HepG2 (cell line): ENCODE results near the gene DRC3. TPM values are rescaled to one million over a fixed set of nuclear protein-coding genes. Genes with fewer than 3 reads are reported as not detected.

Source experiments
- ATAC-seq: fragments of 200-7000 bp; cut with Tn5 transposase; 3 replicates; pipeline ENCODE4 v1.9.1; 2020; ENCODE audit warnings: mild to moderate bottlenecking, moderate library complexity
- BruUV-seq: library from RNA; stranded (reverse); fragments of 400-500 nt; replicated peaks from 2 replicates; lab custom pipeline; 2021; lab: Mats Ljungman, UMichigan
- CTCF ChIA-PET: fragments of 300-600 bp; formaldehyde crosslinking; extraction: SDS; loops from one replicate; lab custom pipeline; 2021; ENCODE audit warnings: low total read pairs, inconsistent platforms, low intra/inter-chr PET ratio; lab: Yijun Ruan, JAX
- POLR2A ChIA-PET: fragments of 350-600 bp; sonication (Branson Sonifier 250); formaldehyde crosslinking; loops from one replicate; lab custom pipeline; 2020; ENCODE audit warnings: antibody characterized with exemption, inconsistent platforms; lab: Yijun Ruan, JAX
- DNase-seq: peaks from one replicate; pipeline ENCODE4 v3.0.0-alpha.2; 2015; ENCODE audit warnings: low spot score
- FAIRE-seq: peaks from 3 replicates; lab custom pipeline; 2011; peaks lifted over from hg19 to GRCh38; lab: Jason Lieb, UNC
- H2AFZ ChIP-seq: one replicate; pipeline ENCODE4 v1.6.1; 2011; ENCODE audit warnings: low read length, inconsistent platforms
- H3K27ac ChIP-seq: fragments of 300-600 bp; 3 replicates; pipeline ENCODE4 v1.8.0; 2011; ENCODE audit warnings: mixed run types, mild to moderate bottlenecking, mixed read lengths, low read length, inconsistent platforms; ENCODE audit not compliant: insufficient read depth; ENCODE audit errors: extremely low read length
- H3K27me3 ChIP-seq, 2 experiments: fragments of 200-600 bp in 1 of 2; 2 replicates in 1 of 2; 3 replicates in 1 of 2; pipeline versions ENCODE4 v1.6.0 to v1.8.0; 2011; ENCODE audit warnings: low read length in 2 of 2, mild to moderate bottlenecking in 2 of 2, moderate library complexity in 2 of 2, inconsistent platforms in 1 of 2; ENCODE audit not compliant: insufficient read depth in 2 of 2, control insufficient read depth in 1 of 2
- H3K36me3 ChIP-seq, 2 experiments: fragments of 200-600 bp in 1 of 2; replicated peaks in 1 of 2; 2 replicates in 1 of 2; 3 replicates in 1 of 2; pipeline versions ENCODE4 v1.5.1 to v1.8.0; 2011; ENCODE audit warnings: low read length in 2 of 2, inconsistent platforms in 1 of 2; ENCODE audit not compliant: insufficient read depth in 2 of 2, control insufficient read depth in 1 of 2
- H3K4me1 ChIP-seq: 2 replicates; pipeline ENCODE4 v1.5.1; 2012; ENCODE audit warnings: low read length, inconsistent platforms; ENCODE audit not compliant: insufficient read depth
- H3K4me2 ChIP-seq: 2 replicates; pipeline ENCODE4 v1.6.0; 2011; ENCODE audit warnings: low read depth, low read length, inconsistent platforms
- H3K4me3 ChIP-seq, 3 experiments: fragments of 200-600 bp in 1 of 3; sonication (generic), shearing (Covaris generic) in 1 of 3; replicated peaks in 1 of 3; 2 replicates each; pipeline ENCODE4 v1.5.1; 2011 to 2016; ENCODE audit warnings: low read length in 3 of 3, inconsistent platforms in 2 of 3, low read depth in 2 of 3, mild to moderate bottlenecking in 2 of 3, control low read depth in 1 of 3, mixed read lengths in 1 of 3; ENCODE audit not compliant: insufficient read depth in 1 of 3
- H3K79me2 ChIP-seq: one replicate; pipeline ENCODE4 v1.6.1; 2011; ENCODE audit warnings: low read length, inconsistent platforms; ENCODE audit not compliant: insufficient read depth
- H3K9ac ChIP-seq: 2 replicates; pipeline ENCODE4 v1.6.0; 2011; ENCODE audit warnings: mild to moderate bottlenecking, low read depth, low read length, inconsistent platforms; ENCODE audit not compliant: insufficient read depth
- H3K9me3 ChIP-seq: 2 replicates; pipeline ENCODE4 v1.5.1; 2012; ENCODE audit warnings: mild to moderate bottlenecking, low read length
- H4K20me1 ChIP-seq: 2 replicates; pipeline ENCODE4 v1.6.0; 2011; ENCODE audit warnings: inconsistent platforms, mild to moderate bottlenecking, low read length, moderate library complexity; ENCODE audit not compliant: insufficient read depth
- HHEX ChIP-seq: IDR thresholded peaks from 2 replicates; pipeline ENCODE4 v1.6.1; 2016; ENCODE audit warnings: control low read depth
- NR2F6 ChIP-seq, 2 experiments: IDR thresholded peaks; 2 replicates each; pipeline ENCODE4 v1.6.1; 2016; ENCODE audit warnings: antibody characterized with exemption in 1 of 2, mild to moderate bottlenecking in 1 of 2
- ZNF776 ChIP-seq: sonication (generic); formaldehyde crosslinking; IDR thresholded peaks from 2 replicates; pipeline ENCODE4 v1.4.0; 2020; ENCODE audit warnings: mild to moderate bottlenecking, missing genetic modification reagents
- WGBS: methylation state at CpG from one replicate; pipeline ENCODE4 v1.1.6; 2017; ENCODE audit warnings: low lambda C conversion rate; 5-methylcytosine and 5-hydroxymethylcytosine counted together
- in situ Hi-C: cut with HindIII; loops from 2 replicates; pipeline ENCODE4 v1.10.0; 2017; ENCODE audit warnings: low pct_unique_long_range_greater_than_20kb; ENCODE audit not compliant: extremely low pct_ligation_motif_present
- intact Hi-C: fragments of 100-400 bp; cut with micrococcal nuclease; formaldehyde crosslinking; loops from one replicate; pipeline ENCODE4 v1.10.0; 2022; ENCODE audit not compliant: unreplicated experiment
- polyA plus RNA-seq, 8 experiments: library from polyadenylated mRNA; depleted of rRNA in 3 of 8; stranded (reverse) in 7 of 8; unstranded in 1 of 8; fragments of >200 nt; fragmentation: Illumina TruSeq in 4 of 8; extraction: Trizol in 4 of 8; gene quantifications; 2 replicates each; pipeline versions ENCODE4 v1.2.1 to v1.2.3, GENCODE V29; 2011 to 2016; ENCODE audit warnings: low read depth in 4 of 8, missing spikeins in 1 of 8, mixed read lengths in 1 of 8; ENCODE audit not compliant: insufficient read depth in 1 of 8
- total RNA-seq, 5 experiments: library from RNA; depleted of rRNA; stranded (reverse); fragments of >200 nt; fragmentation: Illumina TruSeq; extraction: Trizol; gene quantifications; 2 replicates each; pipeline ENCODE4 v1.2.3, GENCODE V29; 2016; ENCODE audit warnings: low read depth in 1 of 5
- TF ChIP-seq, protein P1 (sequence below): sonication (generic); formaldehyde crosslinking; IDR thresholded peaks from 2 replicates; pipeline ENCODE4 v1.4.0; 2020; ENCODE audit warnings: missing genetic modification reagents
- TF ChIP-seq, protein P2 (sequence below): sonication (generic); formaldehyde crosslinking; IDR thresholded peaks from 2 replicates; pipeline ENCODE4 v1.9.0; 2021; ENCODE audit warnings: missing genetic modification reagents, borderline replicate concordance
- TF ChIP-seq, protein P3 (sequence below): sonication (generic); formaldehyde crosslinking; IDR thresholded peaks from 2 replicates; pipeline ENCODE4 v1.4.0; 2020; ENCODE audit warnings: missing genetic modification reagents
- TF ChIP-seq, protein P4 (sequence below): sonication (generic); formaldehyde crosslinking; IDR thresholded peaks from 2 replicates; pipeline ENCODE4 v1.8.0; 2022; ENCODE audit warnings: mild to moderate bottlenecking, missing genetic modification reagents; ENCODE audit not compliant: insufficient replicate concordance

Gene DRC3
- total and polyA plus RNA-seq, 2 of the 13 experiments (the other 11 are each of a cell fraction or from before 2014, with no cell fraction given): 0.53 to 0.87 TPM

DNA sequence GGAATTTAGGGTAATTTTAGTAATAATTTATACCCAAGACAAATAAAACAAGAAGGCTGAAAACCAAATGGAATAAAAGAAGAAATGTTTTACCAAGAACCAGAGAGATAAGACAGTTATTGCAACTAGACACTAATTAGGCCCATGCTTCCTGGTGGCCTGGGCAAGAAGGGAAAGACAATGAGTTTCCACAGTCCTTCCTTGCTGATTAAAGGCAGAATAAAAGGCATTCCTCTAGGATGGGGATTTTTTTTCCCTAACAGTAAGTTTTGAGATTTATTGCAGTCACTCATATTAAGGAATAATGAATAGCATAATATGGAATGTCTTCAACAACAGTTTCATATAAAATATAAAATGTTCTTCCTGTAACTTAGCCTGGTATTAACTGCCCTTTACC is 42.0 kb upstream of the DRC3 start:
- intact Hi-C loops (no loop called here), in situ Hi-C loops (no loop called here)
- peaks cover 21% of the 10 kb centered on the region for H3K4me1 ChIP-seq
- H2AFZ ChIP-seq: no peak overlapping the region
- BruUV-seq: no TSS peak
- ATAC-seq: no peak
- no peak overlapping the region for H3K27ac ChIP-seq
- H3K36me3 ChIP-seq: no peaks in the 10 kb centered on the region
- no peaks in the 10 kb centered on the region for H3K9me3 ChIP-seq
- no peak for DNase-seq
- ChIA-PET POLR2A (interaction anchor here (1.6 kb wide), 1 partner anchor 13 kb away, joined by 3 read pairs; no protein-coding TSS in a partner anchor), CTCF (no interaction called here)
- H3K9ac ChIP-seq: no peak overlapping the region
- no peaks in the 10 kb centered on the region for H3K79me2 ChIP-seq
- H3K4me2 ChIP-seq: no peak overlapping the region
- no peaks in the 10 kb centered on the region for H4K20me1 ChIP-seq
- no peak for FAIRE-seq
- no peaks in the 10 kb centered on the region for H3K27me3 ChIP-seq
- TF ChIP-seq ZNF776 (CRISPR knock-in tag): no peak
- TF ChIP-seq, protein P1, sequence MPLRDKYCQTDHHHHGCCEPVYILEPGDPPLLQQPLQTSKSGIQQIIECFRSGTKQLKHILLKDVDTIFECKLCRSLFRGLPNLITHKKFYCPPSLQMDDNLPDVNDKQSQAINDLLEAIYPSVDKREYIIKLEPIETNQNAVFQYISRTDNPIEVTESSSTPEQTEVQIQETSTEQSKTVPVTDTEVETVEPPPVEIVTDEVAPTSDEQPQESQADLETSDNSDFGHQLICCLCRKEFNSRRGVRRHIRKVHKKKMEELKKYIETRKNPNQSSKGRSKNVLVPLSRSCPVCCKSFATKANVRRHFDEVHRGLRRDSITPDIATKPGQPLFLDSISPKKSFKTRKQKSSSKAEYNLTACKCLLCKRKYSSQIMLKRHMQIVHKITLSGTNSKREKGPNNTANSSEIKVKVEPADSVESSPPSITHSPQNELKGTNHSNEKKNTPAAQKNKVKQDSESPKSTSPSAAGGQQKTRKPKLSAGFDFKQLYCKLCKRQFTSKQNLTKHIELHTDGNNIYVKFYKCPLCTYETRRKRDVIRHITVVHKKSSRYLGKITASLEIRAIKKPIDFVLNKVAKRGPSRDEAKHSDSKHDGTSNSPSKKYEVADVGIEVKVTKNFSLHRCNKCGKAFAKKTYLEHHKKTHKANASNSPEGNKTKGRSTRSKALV (CRISPR knock-in tag): no peak
- H3K4me3 ChIP-seq: no peak overlapping the region

DNA sequence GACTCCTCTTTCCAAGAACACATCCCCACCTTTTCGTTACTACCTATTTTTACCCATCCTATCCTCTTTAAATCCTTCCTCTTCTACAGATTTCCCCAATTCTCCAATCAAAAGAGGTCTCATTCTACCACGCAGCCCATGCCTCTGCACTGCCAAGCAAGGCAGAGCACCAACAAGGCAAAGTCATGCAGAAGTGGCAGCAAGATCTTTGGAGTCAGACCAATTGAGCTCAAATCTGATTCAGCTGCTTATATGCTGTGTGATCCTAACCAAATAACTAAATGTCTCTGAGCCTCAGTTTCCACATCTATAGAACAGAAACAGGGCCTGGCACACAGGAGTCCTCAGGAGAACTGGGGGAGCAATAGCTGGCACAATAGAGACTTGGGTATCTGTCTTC is 41.5 kb upstream of the DRC3 start:
- ChIA-PET CTCF (no interaction called here), POLR2A (interaction anchor here (1.6 kb wide), 1 partner anchor 13 kb away, joined by 3 read pairs; no protein-coding TSS in a partner anchor)
- Histone ChIP-seq H3K27me3 (no peaks in the 10 kb centered on the region), H3K27ac (no peak overlapping the region), H3K9ac (no peak overlapping the region), H2AFZ (no peak overlapping the region), H3K9me3 (no peaks in the 10 kb centered on the region), H3K79me2 (no peaks in the 10 kb centered on the region), H3K4me1 (peaks cover 26% of the 10 kb centered on the region), H3K4me2 (no peak overlapping the region), H4K20me1 (no peaks in the 10 kb centered on the region), H3K4me3 (no peak overlapping the region), H3K36me3 (no peaks in the 10 kb centered on the region)
- no TSS peak for BruUV-seq
- in situ Hi-C loops: no loop called here
- ATAC-seq (no peak), DNase-seq (no peak), FAIRE-seq (no peak)
- 85% methylated on average over 2 of the region's 2 CpGs for WGBS
- intact Hi-C loops: no loop called here
- TF ChIP-seq, protein P2, sequence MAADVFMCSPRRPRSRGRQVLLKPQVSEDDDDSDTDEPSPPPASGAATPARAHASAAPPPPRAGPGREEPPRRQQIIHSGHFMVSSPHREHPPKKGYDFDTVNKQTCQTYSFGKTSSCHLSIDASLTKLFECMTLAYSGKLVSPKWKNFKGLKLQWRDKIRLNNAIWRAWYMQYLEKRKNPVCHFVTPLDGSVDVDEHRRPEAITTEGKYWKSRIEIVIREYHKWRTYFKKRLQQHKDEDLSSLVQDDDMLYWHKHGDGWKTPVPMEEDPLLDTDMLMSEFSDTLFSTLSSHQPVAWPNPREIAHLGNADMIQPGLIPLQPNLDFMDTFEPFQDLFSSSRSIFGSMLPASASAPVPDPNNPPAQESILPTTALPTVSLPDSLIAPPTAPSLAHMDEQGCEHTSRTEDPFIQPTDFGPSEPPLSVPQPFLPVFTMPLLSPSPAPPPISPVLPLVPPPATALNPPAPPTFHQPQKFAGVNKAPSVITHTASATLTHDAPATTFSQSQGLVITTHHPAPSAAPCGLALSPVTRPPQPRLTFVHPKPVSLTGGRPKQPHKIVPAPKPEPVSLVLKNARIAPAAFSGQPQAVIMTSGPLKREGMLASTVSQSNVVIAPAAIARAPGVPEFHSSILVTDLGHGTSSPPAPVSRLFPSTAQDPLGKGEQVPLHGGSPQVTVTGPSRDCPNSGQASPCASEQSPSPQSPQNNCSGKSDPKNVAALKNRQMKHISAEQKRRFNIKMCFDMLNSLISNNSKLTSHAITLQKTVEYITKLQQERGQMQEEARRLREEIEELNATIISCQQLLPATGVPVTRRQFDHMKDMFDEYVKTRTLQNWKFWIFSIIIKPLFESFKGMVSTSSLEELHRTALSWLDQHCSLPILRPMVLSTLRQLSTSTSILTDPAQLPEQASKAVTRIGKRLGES: no peak
- TF ChIP-seq, protein P3, sequence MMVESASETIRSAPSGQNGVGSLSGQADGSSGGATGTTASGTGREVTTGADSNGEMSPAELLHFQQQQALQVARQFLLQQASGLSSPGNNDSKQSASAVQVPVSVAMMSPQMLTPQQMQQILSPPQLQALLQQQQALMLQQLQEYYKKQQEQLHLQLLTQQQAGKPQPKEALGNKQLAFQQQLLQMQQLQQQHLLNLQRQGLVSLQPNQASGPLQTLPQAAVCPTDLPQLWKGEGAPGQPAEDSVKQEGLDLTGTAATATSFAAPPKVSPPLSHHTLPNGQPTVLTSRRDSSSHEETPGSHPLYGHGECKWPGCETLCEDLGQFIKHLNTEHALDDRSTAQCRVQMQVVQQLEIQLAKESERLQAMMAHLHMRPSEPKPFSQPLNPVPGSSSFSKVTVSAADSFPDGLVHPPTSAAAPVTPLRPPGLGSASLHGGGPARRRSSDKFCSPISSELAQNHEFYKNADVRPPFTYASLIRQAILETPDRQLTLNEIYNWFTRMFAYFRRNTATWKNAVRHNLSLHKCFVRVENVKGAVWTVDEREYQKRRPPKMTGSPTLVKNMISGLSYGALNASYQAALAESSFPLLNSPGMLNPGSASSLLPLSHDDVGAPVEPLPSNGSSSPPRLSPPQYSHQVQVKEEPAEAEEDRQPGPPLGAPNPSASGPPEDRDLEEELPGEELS (CRISPR knock-in tag): no peak
- no peak for TF ChIP-seq NR2F6 (IDR thresholded peaks at IDR 0.05)
- TF ChIP-seq NR2F6 (CRISPR knock-in tag; IDR thresholded peaks at IDR 0.05): no peak
- TF ChIP-seq, protein P4, sequence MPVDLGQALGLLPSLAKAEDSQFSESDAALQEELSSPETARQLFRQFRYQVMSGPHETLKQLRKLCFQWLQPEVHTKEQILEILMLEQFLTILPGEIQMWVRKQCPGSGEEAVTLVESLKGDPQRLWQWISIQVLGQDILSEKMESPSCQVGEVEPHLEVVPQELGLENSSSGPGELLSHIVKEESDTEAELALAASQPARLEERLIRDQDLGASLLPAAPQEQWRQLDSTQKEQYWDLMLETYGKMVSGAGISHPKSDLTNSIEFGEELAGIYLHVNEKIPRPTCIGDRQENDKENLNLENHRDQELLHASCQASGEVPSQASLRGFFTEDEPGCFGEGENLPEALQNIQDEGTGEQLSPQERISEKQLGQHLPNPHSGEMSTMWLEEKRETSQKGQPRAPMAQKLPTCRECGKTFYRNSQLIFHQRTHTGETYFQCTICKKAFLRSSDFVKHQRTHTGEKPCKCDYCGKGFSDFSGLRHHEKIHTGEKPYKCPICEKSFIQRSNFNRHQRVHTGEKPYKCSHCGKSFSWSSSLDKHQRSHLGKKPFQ (CRISPR knock-in tag): no peak
- TF ChIP-seq HHEX (CRISPR knock-in tag): no peak
